H9 (cell line): Measurements from ENCODE around the gene DENND5A. TPM values are rescaled to one million over a fixed set of nuclear protein-coding genes. Genes with fewer than 3 reads are reported as not detected.

Source experiments
- DNase-seq: peaks from one replicate; pipeline ENCODE4 v3.0.0-alpha.2; 2017
- H2AFZ ChIP-seq: one replicate; pipeline ENCODE4 v1.6.1; 2013; ENCODE audit warnings: mild to moderate bottlenecking, low read length, control low read depth, moderate library complexity
- H2AK5ac ChIP-seq: 2 replicates; pipeline ENCODE4 v1.6.1; 2013; ENCODE audit warnings: low read length, control low read depth, mixed read lengths; ENCODE audit not compliant: insufficient read length
- H2BK120ac ChIP-seq: one replicate; pipeline ENCODE4 v1.6.1; 2013; ENCODE audit warnings: low read depth, mild to moderate bottlenecking, low read length, control low read depth, inconsistent platforms; ENCODE audit not compliant: poor library complexity, severe bottlenecking
- H2BK12ac ChIP-seq: 2 replicates; pipeline ENCODE4 v1.6.1; 2013; ENCODE audit warnings: low read length, control low read depth, mixed read lengths, low read depth; ENCODE audit not compliant: insufficient read length
- H2BK15ac ChIP-seq: 2 replicates; pipeline ENCODE4 v1.6.1; 2013; ENCODE audit warnings: low read depth, low read length, control low read depth
- H2BK20ac ChIP-seq: one replicate; pipeline ENCODE4 v1.6.1; 2013; ENCODE audit warnings: low read depth, mild to moderate bottlenecking, low read length, control low read depth, inconsistent platforms; ENCODE audit not compliant: poor library complexity, severe bottlenecking
- H2BK5ac ChIP-seq: 2 replicates; pipeline ENCODE4 v1.6.1; 2013; ENCODE audit warnings: low read length, control low read depth, mixed read lengths; ENCODE audit not compliant: insufficient read length
- H3K14ac ChIP-seq: 2 replicates; pipeline ENCODE4 v1.6.1; 2013; ENCODE audit warnings: low read length, control low read depth; ENCODE audit not compliant: insufficient read depth
- H3K18ac ChIP-seq: 2 replicates; pipeline ENCODE4 v1.6.1; 2013; ENCODE audit warnings: low read depth, mild to moderate bottlenecking, mixed read lengths, low read length, control low read depth; ENCODE audit not compliant: insufficient read length
- H3K23ac ChIP-seq: 2 replicates; pipeline ENCODE4 v1.6.1; 2013; ENCODE audit warnings: low read length, control low read depth, mixed read lengths, low read depth; ENCODE audit not compliant: insufficient read length
- H3K23me2 ChIP-seq: 2 replicates; pipeline ENCODE4 v1.6.1; 2013; ENCODE audit warnings: low read depth, mild to moderate bottlenecking, mixed read lengths, low read length, control low read depth; ENCODE audit not compliant: insufficient read length, poor library complexity, severe bottlenecking
- H3K27ac ChIP-seq: 2 replicates; pipeline ENCODE4 v1.5.1; 2013; ENCODE audit warnings: low read length, control low read depth, mixed read lengths, low read depth; ENCODE audit not compliant: insufficient read length
- H3K27me3 ChIP-seq: 2 replicates; pipeline ENCODE4 v1.6.1; 2013; ENCODE audit warnings: low read length, control low read depth, inconsistent platforms; ENCODE audit not compliant: insufficient read depth
- H3K4ac ChIP-seq: 2 replicates; pipeline ENCODE4 v1.6.1; 2013; ENCODE audit warnings: low read depth, mild to moderate bottlenecking, control low read depth, inconsistent platforms, low read length, moderate library complexity
- H3K4me1 ChIP-seq: 2 replicates; pipeline ENCODE4 v1.6.1; 2013; ENCODE audit warnings: low read length, control low read depth, inconsistent platforms; ENCODE audit not compliant: insufficient read depth
- H3K4me2 ChIP-seq: 2 replicates; pipeline ENCODE4 v1.6.1; 2013; ENCODE audit warnings: low read length, control low read depth, mixed read lengths; ENCODE audit not compliant: insufficient read length, insufficient read depth
- H3K56ac ChIP-seq: 2 replicates; pipeline ENCODE4 v1.6.1; 2013; ENCODE audit warnings: low read depth, mild to moderate bottlenecking, mixed read lengths, low read length, control low read depth; ENCODE audit not compliant: insufficient read length
- H3K79me1 ChIP-seq: 2 replicates; pipeline ENCODE4 v1.6.1; 2013; ENCODE audit warnings: low read depth, mild to moderate bottlenecking, moderate library complexity, low read length, control low read depth, inconsistent platforms; ENCODE audit not compliant: insufficient read depth, poor library complexity, severe bottlenecking
- H3K79me2 ChIP-seq: 2 replicates; pipeline ENCODE4 v1.6.1; 2013; ENCODE audit warnings: low read length, control low read depth, inconsistent platforms; ENCODE audit not compliant: insufficient read depth
- H3K9ac ChIP-seq: 2 replicates; pipeline ENCODE4 v1.6.1; 2013; ENCODE audit warnings: low read length, control low read depth, mixed read lengths; ENCODE audit not compliant: insufficient read length; ENCODE audit errors: extremely low read depth
- H3K9me3 ChIP-seq: one replicate; pipeline ENCODE4 v1.6.1; 2013; ENCODE audit warnings: low read depth, low read length, inconsistent platforms; ENCODE audit not compliant: control insufficient read depth
- H3T11ph ChIP-seq: one replicate; pipeline ENCODE4 v1.6.1; 2013; ENCODE audit warnings: mild to moderate bottlenecking, low read length, control low read depth, inconsistent platforms
- H4K20me1 ChIP-seq: one replicate; pipeline ENCODE4 v1.6.1; 2013; ENCODE audit not compliant: control insufficient read depth, insufficient read length, insufficient read depth
- H4K5ac ChIP-seq: 2 replicates; pipeline ENCODE4 v1.6.1; 2013; ENCODE audit warnings: low read depth, mild to moderate bottlenecking, mixed read lengths, low read length, control low read depth; ENCODE audit not compliant: insufficient read length
- H4K8ac ChIP-seq: replicated peaks from 2 replicates; pipeline ENCODE4 v1.6.1; 2013; ENCODE audit warnings: low read length, control low read depth, mixed read lengths, low read depth; ENCODE audit not compliant: insufficient read length
- H4K91ac ChIP-seq: 2 replicates; pipeline ENCODE4 v1.6.1; 2013; ENCODE audit warnings: low read depth, mild to moderate bottlenecking, moderate library complexity, mixed read lengths, low read length, control low read depth; ENCODE audit not compliant: insufficient read length
- H3K27ac Mint-ChIP-seq, 3 experiments: 2 replicates in 2 of 3; 3 replicates in 1 of 3; pipeline ENCODE4 v1.8.0; 2020 to 2021; ENCODE audit warnings: mixed read lengths in 3 of 3, mild to moderate bottlenecking in 1 of 3, moderate library complexity in 1 of 3
- H3K27me3 Mint-ChIP-seq: 2 replicates; pipeline ENCODE4 v1.8.0; 2021; ENCODE audit warnings: low read depth, mild to moderate bottlenecking, moderate library complexity, mixed read lengths
- H3K36me3 Mint-ChIP-seq, 3 experiments: 2 replicates in 2 of 3; 3 replicates in 1 of 3; pipeline ENCODE4 v1.8.0; 2020 to 2021; ENCODE audit warnings: low read depth in 3 of 3, mixed read lengths in 3 of 3; ENCODE audit not compliant: insufficient read depth in 1 of 3
- H3K4me1 Mint-ChIP-seq, 2 experiments: 2 replicates each; pipeline ENCODE4 v1.8.0; 2020; ENCODE audit warnings: mixed read lengths in 2 of 2
- H3K4me3 Mint-ChIP-seq, 2 experiments: 2 replicates in 1 of 2; 3 replicates in 1 of 2; pipeline ENCODE4 v1.8.0; 2020 to 2021; ENCODE audit warnings: mild to moderate bottlenecking in 2 of 2, mixed read lengths in 2 of 2, moderate library complexity in 1 of 2
- H3K9me3 Mint-ChIP-seq, 2 experiments: 2 replicates in 1 of 2; 3 replicates in 1 of 2; pipeline ENCODE4 v1.8.0; 2020; ENCODE audit warnings: mild to moderate bottlenecking in 2 of 2, mixed read lengths in 2 of 2, moderate library complexity in 1 of 2
- CTCF ChIP-seq: fragments of 200-600 bp; sonication (generic); conservative IDR thresholded peaks from 3 replicates; pipeline ENCODE4 v1.8.0; 2021; ENCODE audit warnings: antibody characterized with exemption, mild to moderate bottlenecking
- WGBS: extraction: QIAGEN DNeasy Blood & Tissue Kit; methylation state at CpG from one replicate; pipeline ENCODE4 v1.1.7; 2013; ENCODE audit warnings: missing lambda C conversion rate, low lambda C conversion rate, mixed read lengths; ENCODE audit not compliant: insufficient read length; ENCODE audit errors: extremely low coverage; 5-methylcytosine and 5-hydroxymethylcytosine counted together
- total RNA-seq: library from RNA; stranded (reverse); gene quantifications from 2 replicates; pipeline ENCODE4 v1.2.1, GENCODE V29; 2021

DENND5A gene
- total RNA-seq, 1 experiment from 2014 or later: 59.6 TPM

DNA sequence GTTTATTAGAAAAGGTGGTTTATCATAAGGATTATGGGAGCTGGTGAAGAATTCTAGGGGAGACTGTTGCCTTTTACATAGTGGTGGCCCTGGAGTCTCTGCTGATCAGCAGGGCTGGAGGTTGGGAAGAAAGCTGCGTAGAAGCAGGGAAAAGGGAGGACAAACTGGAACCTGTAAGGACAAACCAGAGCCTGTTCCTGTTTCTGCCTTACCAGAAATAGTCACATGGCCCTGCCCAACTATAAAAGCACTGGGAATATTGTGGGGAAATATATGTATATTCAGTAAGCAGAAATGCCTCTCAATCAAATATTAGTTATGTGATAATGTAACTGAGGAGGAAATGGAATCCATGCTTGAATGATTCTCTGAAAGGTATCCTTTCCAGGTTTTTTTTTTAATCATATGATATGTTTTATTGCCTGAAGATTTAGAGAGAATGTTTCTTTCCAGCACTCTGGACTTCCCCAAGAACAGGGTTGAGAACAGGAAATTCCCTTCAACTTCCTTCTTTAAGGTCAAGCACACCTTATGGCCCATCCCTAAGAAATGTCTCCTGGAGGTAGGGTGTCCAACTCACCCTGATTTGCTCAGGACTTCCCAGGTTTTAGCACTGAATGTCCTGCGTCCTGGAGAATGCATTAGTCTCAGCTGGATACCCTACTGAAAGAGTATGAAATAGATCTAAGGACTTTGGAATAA is 139.8 kb downstream of the DENND5A start:
- WGBS: no CpG with 5 or more reads among the region's 2 CpGs
- Histone ChIP-seq H3K79me2 (no peaks in the 10 kb centered on the region), H3K27ac (no peak overlapping the region), H3K9ac (no peak overlapping the region), H3K23ac (no peak overlapping the region), H4K8ac (no peak overlapping the region), H2AK5ac (no peak overlapping the region), H3K9me3 (no peaks in the 10 kb centered on the region), H3K56ac (no peak overlapping the region), H3K4ac (no peak overlapping the region), H2BK120ac (no peak overlapping the region), H4K5ac (no peak overlapping the region), H3K79me1 (no peaks in the 10 kb centered on the region), H3K4me1 (peaks cover 11% of the 10 kb centered on the region; the same call in 1 of the 2 replicates), H2BK5ac (no peak overlapping the region), H4K91ac (no peak overlapping the region), H3K23me2 (no peaks in the 10 kb centered on the region), H3K27me3 (no peaks in the 10 kb centered on the region), H2BK12ac (no peak overlapping the region), H3K14ac (no peak overlapping the region), H3K4me2 (no peak overlapping the region), H4K20me1 (no peaks in the 10 kb centered on the region), H2AFZ (no peak overlapping the region), H3K18ac (no peak overlapping the region), H3T11ph (no peak overlapping the region), H2BK15ac (no peak overlapping the region), H2BK20ac (no peak overlapping the region)
- TF ChIP-seq CTCF: no peak
- Mint-ChIP-seq H3K27ac (peak overlapping the region in 2 of 3 experiments; percentile 20 to 27; a peak in 2 of 7 replicates), H3K4me1 (peaks cover 34 to 42% of the 10 kb centered on the region in 2 experiments), H3K36me3 (peaks cover 4 to 10% (median 4%) of the 10 kb centered on the region in 3 experiments; a peak in 6 of 7 replicates), H3K27me3 (no peaks in the 10 kb centered on the region), H3K4me3 (no peak overlapping the region; a peak in 1 of 5 replicates), H3K9me3 (peaks cover 0 to 8% of the 10 kb centered on the region in 2 experiments; a peak in 2 of 5 replicates)
- no peak for DNase-seq
